Loucy (cell line): ENCODE measurements around the gene FGF8.
"Not testable (repeated sequence)": the region's sequence is repeated elsewhere in the genome, so short reads cannot be mapped to it uniquely, and the experiment has no call there.

ENCODE experiments used
- H2AFZ ChIP-seq: fragments of 200-600 bp; sonication (generic); 2 replicates; pipeline ENCODE4 v1.6.0; 2016; ENCODE audit warnings: antibody characterized with exemption, mild to moderate bottlenecking, low read length, moderate library complexity
- H3F3A ChIP-seq: fragments of 200-600 bp; 2 replicates; pipeline ENCODE4 v1.6.0; 2016; ENCODE audit warnings: antibody characterized with exemption, low read depth, mild to moderate bottlenecking
- H3K27me3 ChIP-seq: fragments of 200-600 bp; sonication (generic); 2 replicates; pipeline ENCODE4 v1.6.1; 2014; ENCODE audit warnings: low read length, mild to moderate bottlenecking; ENCODE audit not compliant: insufficient read depth, poor library complexity, severe bottlenecking
- H3K36me3 ChIP-seq: fragments of 200-600 bp; sonication (generic); 2 replicates; pipeline ENCODE4 v1.6.1; 2016; ENCODE audit warnings: low read length; ENCODE audit not compliant: insufficient read depth
- H3K4me1 ChIP-seq: fragments of 200-600 bp; sonication (generic); 2 replicates; pipeline ENCODE4 v1.5.1; 2014; ENCODE audit warnings: low read length, mild to moderate bottlenecking; ENCODE audit not compliant: insufficient read depth, poor library complexity, severe bottlenecking
- H3K4me2 ChIP-seq: fragments of 200-600 bp; sonication (generic); 2 replicates; pipeline ENCODE4 v1.6.0; 2014; ENCODE audit warnings: antibody characterized with exemption, low read length, low read depth, mild to moderate bottlenecking; ENCODE audit not compliant: poor library complexity, severe bottlenecking
- H3K4me3 ChIP-seq: fragments of 200-600 bp; sonication (generic); 2 replicates; pipeline ENCODE4 v1.5.1; 2014; ENCODE audit warnings: low read length, mild to moderate bottlenecking, mixed read lengths; ENCODE audit not compliant: poor library complexity, severe bottlenecking
- H3K79me2 ChIP-seq: fragments of 200-600 bp; sonication (generic); 2 replicates; pipeline ENCODE4 v1.6.1; 2014; ENCODE audit warnings: low read length; ENCODE audit not compliant: insufficient read depth
- H3K9ac ChIP-seq: fragments of 200-600 bp; sonication (generic); 2 replicates; pipeline ENCODE4 v1.6.0; 2014; ENCODE audit warnings: mild to moderate bottlenecking, low read depth, low read length, moderate library complexity; ENCODE audit not compliant: poor library complexity, severe bottlenecking
- H3K9me2 ChIP-seq: fragments of 200-600 bp; sonication (generic); replicated peaks from 2 replicates; pipeline ENCODE4 v1.6.1; 2016; ENCODE audit warnings: low read depth, low read length, mixed read lengths
- H3K9me3 ChIP-seq: fragments of 200-600 bp; sonication (generic); 2 replicates; pipeline ENCODE4 v1.6.1; 2014; ENCODE audit warnings: mild to moderate bottlenecking, antibody characterized with exemption, low read length, low read depth; ENCODE audit not compliant: insufficient read depth
- H4K20me1 ChIP-seq: fragments of 200-600 bp; sonication (generic); 2 replicates; pipeline ENCODE4 v1.6.0; 2014; ENCODE audit warnings: antibody characterized with exemption, low read length, mild to moderate bottlenecking; ENCODE audit not compliant: insufficient read depth, poor library complexity, severe bottlenecking
- CTCF ChIP-seq: fragments of 200-600 bp; sonication (generic); conservative IDR thresholded peaks from 2 replicates; pipeline ENCODE4 v1.5.1; 2014; ENCODE audit warnings: mild to moderate bottlenecking, antibody characterized with exemption, low read length
- EZH2phosphoT487 ChIP-seq: fragments of 200-600 bp; IDR thresholded peaks from 2 replicates; pipeline ENCODE4 v1.6.1; 2018; ENCODE audit warnings: antibody characterized with exemption, mild to moderate bottlenecking, moderate library complexity, borderline replicate concordance

Gene FGF8

GRCh38 chr10:101793526-101793925 lies 17.6 kb upstream of the FGF8 start:
- TF ChIP-seq CTCF, result no peak
- H4K20me1 ChIP-seq, result peaks cover 33% of the 10 kb centered on the region
- no peaks in the 10 kb centered on the region for H3K9me3 ChIP-seq
- no peaks in the 10 kb centered on the region for H3F3A ChIP-seq
- H3K27me3 ChIP-seq, result no peaks in the 10 kb centered on the region
- no peak overlapping the region for H2AFZ ChIP-seq
- H3K79me2 ChIP-seq, result peaks cover 15% of the 10 kb centered on the region
- H3K9me2 ChIP-seq, result no peaks in the 10 kb centered on the region
- H3K4me1 ChIP-seq, result no peaks in the 10 kb centered on the region
- H3K4me2 ChIP-seq, result no peak overlapping the region
- peaks cover 93% of the 10 kb centered on the region for H3K36me3 ChIP-seq
- no peak overlapping the region for H3K9ac ChIP-seq
- no peak overlapping the region for H3K4me3 ChIP-seq

- Histone ChIP-seq H3K27me3 (no peaks in the 10 kb centered on the region), H3K9ac (no peak overlapping the region), H3K9me3 (no peaks in the 10 kb centered on the region), H3K4me3 (no peak overlapping the region), H3K36me3 (peaks cover 86% of the 10 kb centered on the region), H3K4me2 (no peak overlapping the region), H3F3A (no peaks in the 10 kb centered on the region), H3K9me2 (no peaks in the 10 kb centered on the region), H3K79me2 (no peaks in the 10 kb centered on the region), H4K20me1 (peaks cover 7% of the 10 kb centered on the region), H2AFZ (no peak overlapping the region), H3K4me1 (no peaks in the 10 kb centered on the region)
- TF ChIP-seq CTCF (no peak), EZH2phosphoT487 (no peak)
These were observed 13.8 kb upstream of the FGF8 start for GRCh38 chr10:101789686-101790085.

DNA sequence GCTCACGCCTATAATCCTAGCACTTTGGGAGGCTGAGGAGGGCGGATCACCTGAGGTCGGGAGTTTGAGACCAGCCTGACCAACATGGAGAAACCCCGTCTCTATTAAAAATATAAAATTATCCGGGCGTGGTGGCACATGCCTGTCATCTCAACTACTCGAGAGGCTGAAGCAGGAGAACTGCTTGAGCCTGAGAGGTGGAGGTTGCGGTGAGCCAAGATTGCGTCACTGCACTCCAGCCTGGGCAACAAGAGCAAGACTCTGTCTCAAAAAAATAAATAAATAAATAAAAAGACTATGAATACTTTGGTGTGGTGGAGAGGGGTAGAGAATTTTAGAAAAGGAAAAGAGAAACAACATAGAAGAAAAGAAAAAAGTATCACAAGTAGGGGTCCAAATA lies 13.3 kb upstream of the FGF8 start:
- H3K9ac ChIP-seq, H3K4me3 ChIP-seq, H3K9me2 ChIP-seq, H2AFZ ChIP-seq, H3K4me1 ChIP-seq, H3F3A ChIP-seq, H3K79me2 ChIP-seq, H3K27me3 ChIP-seq, H3K4me2 ChIP-seq, H3K9me3 ChIP-seq, H4K20me1 ChIP-seq: not testable (repeated sequence)
- H3K36me3 ChIP-seq, result peaks cover 83% of the 10 kb centered on the region

DNA sequence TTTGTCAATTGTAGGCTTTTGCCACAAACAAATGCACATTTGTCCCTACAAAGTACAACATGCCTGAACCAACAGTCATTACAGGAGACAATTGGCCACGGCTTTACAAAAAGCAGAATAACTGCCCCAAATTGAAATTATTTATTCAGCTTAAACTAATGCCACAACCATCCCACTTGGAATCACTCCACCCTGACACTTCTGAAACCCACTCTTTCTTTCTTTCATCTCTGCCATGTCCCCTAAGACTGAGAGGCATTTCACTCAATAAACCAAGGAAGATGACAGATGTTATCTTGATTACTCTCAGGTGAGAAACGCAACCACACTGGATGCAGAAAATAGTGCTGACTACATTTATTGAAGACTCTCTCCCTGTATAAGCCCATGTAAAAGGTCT lies 9.9 kb upstream of the FGF8 start:
- Histone ChIP-seq H3K4me1 (peaks cover 12% of the 10 kb centered on the region), H3K27me3 (no peaks in the 10 kb centered on the region), H3F3A (no peaks in the 10 kb centered on the region), H3K4me3 (no peak overlapping the region), H3K4me2 (no peak overlapping the region), H3K9ac (no peak overlapping the region), H3K79me2 (peaks cover 14% of the 10 kb centered on the region; the same call in 1 of the 2 replicates), H3K9me2 (no peaks in the 10 kb centered on the region), H2AFZ (no peak overlapping the region), H4K20me1 (peaks cover 2% of the 10 kb centered on the region), H3K9me3 (no peaks in the 10 kb centered on the region), H3K36me3 (peaks cover 52% of the 10 kb centered on the region; the same call in 1 of the 2 replicates)
- TF ChIP-seq CTCF (no peak), EZH2phosphoT487 (no peak)
